GM21381 (cell line): ENCODE data around the gene AGAP3.
A peak's percentile ranks its signal among the peaks of the same experiment; 100 is the strongest.

ENCODE experiments used
- ATAC-seq: cut with Tn5 transposase; IDR thresholded peaks from one replicate; pipeline ENCODE4 v1.9.1; 2021; ENCODE audit warnings: mild to moderate bottlenecking, moderate library complexity; ENCODE audit not compliant: unreplicated experiment

AGAP3 gene

GRCh38 chr7:151087245-151088018 lies 1.2 kb downstream of the AGAP3 start:
- peak; percentile 19 for ATAC-seq

GRCh38 chr7:151088019-151088855 lies 2.0 kb downstream of the AGAP3 start:
- no peak for ATAC-seq

- ATAC-seq: no peak
These were observed 2.8 kb downstream of the AGAP3 start for GRCh38 chr7:151088856-151089699.

DNA sequence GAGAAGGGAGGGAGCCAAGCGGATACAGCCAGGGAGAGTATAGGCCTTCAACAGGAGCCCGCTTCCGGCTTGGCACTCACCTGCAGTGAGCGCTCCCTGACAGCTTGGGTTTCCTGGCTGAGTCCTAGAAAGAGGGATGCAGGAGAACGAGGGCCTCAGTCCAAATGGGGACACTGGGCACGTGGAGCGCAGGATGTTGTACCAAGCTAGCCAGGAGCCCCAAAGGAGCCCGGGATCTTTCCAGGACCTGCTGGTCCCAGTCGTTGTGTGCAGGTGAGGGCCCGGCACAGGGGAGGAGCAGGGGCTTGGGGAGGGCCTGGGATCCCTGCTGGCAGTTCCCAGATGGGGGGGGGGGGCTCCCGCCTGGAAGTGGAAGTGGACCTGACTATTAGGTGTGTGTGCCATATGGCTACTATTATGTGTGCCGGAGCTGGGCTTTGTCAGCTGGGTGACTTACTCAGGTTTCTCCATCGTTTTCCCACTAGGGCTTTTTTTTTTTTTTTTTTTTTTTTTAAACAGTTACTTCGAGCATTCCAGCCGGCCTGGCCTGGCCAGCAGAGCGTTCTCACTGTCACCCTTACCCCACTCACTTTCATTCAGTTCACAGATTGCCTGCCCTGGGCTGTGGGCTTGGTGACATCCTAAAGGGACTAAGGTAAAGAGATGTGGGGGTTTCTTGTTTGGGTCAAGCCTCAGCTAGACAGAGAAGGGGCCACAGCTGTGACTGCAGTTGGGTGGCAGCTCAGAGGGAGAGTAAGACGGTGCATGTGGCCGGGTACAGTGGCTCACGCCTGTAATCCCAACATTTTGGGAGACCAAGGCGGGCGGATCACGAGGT lies 3.8 kb downstream of the AGAP3 start:
- no peak for ATAC-seq

- no peak for ATAC-seq
These were observed 4.7 kb downstream of the AGAP3 start for GRCh38 chr7:151091003-151091402.

GRCh38 chr7:151091431-151091830 lies 5.2 kb downstream of the AGAP3 start:
- ATAC-seq: no peak

- no peak for ATAC-seq
These were observed 5.7 kb downstream of the AGAP3 start for GRCh38 chr7:151091988-151092387.

- no peak for ATAC-seq
These were observed 7.5 kb downstream of the AGAP3 start for GRCh38 chr7:151093748-151094147.

DNA sequence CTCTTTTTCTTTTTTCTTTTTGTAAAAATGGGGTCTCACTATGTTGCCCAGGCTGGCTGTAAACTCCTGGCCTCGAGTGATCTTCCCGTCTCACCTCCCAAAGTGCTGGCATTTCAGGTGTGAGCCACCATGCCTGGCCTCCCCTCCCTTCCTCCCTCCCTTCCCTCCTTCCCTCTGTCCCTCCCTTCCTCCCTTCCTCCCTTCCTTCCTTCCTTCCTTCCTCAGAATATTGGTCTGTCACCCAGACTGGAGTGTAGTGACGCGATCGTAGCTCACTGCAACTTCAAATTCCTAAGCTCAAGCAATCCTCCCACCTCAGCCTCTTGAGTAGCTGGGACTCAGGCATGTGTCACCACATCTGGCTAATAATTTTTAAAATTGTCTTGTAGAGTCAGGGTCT lies 8.4 kb downstream of the AGAP3 start:
- ATAC-seq: no peak

- no peak for ATAC-seq
These were observed 9.0 kb downstream of the AGAP3 start for GRCh38 chr7:151095123-151095797.

DNA sequence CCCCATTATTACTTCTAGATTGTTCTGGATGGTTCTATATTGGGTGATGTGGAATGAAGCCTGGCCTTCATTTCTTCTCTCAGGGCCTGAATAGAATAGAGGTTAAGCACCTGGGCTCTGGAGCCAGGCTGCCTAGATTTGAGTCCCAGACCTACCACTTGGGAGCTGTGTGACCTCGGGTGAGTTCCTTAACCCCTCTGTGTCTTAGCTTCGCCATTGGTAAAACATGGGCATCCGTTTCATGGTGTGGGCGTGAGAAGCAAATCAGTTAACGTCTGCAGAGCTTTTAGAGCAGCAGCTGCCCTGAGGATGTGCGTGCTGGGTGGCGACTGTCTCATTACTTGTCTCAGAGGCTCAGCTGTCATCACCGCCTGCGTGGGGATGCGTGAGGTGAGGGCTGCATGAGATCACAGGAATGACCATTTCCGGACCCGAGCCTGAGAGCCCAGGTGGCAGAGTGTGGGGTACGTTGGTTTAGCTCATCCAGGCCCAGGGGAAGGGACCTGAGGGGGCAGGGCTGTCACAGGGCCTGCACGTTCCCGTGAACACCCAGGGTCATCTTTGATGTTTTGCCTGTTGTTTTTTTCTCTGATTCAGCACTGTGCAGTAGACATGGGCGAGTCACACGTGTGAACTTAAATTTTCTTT lies 9.7 kb downstream of the AGAP3 start:
- no peak for ATAC-seq

DNA sequence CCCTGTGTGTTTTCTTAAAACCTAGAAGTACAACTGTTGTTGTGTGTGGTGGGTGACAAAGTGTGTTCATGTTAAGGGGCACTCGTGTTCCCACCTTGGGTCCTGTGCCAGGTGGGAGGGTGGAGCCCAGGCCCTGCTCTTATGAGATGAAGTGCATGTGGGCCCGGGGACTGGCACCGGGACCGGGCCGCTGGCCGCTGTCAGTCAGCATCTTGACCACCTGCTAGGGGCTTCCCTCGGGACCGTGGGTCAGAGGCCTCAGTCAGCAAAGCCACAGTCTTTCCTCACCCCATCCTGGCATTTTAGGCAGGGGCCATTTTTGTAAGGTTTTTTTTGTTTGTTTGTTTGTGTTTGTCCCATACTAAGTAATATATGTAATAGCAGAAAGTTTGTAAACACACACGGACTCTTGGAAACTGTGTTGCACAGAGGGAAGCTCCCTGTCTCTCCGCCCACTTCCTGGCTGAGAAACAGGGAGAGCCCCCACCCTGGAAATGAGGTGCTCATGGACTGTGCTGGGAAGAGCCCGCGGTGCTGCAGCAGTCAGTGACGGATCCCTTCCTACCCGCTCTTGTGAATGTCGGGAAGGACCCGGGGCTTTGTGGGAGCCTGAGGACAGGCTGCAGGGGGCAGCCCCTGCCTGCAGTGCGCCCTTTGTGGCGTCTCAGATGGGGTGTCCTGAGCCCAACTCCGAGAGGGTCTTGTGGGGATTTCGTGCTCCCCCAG lies 13.4 kb downstream of the AGAP3 start:
- no peak for ATAC-seq

DNA sequence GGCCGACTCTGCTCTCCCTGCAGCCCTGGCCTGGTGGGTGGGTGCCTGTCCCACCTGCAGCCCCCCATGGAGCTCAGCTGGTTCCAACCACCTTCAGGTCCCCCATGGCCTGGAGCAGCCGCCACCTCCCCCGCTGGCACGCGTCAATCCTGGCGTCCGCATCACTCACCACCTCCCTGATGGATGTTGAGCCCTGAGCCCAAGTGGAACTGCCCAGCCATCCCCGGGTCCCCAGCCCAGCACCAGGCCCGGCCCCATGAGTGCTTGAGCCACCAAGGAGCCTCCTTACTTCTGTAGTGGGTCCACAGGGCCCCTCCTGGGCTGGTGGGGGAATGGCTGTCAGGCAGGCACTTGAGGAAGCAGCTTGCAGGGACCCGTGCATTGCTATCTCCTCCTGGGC lies 14.6 kb downstream of the AGAP3 start:
- no peak for ATAC-seq

DNA sequence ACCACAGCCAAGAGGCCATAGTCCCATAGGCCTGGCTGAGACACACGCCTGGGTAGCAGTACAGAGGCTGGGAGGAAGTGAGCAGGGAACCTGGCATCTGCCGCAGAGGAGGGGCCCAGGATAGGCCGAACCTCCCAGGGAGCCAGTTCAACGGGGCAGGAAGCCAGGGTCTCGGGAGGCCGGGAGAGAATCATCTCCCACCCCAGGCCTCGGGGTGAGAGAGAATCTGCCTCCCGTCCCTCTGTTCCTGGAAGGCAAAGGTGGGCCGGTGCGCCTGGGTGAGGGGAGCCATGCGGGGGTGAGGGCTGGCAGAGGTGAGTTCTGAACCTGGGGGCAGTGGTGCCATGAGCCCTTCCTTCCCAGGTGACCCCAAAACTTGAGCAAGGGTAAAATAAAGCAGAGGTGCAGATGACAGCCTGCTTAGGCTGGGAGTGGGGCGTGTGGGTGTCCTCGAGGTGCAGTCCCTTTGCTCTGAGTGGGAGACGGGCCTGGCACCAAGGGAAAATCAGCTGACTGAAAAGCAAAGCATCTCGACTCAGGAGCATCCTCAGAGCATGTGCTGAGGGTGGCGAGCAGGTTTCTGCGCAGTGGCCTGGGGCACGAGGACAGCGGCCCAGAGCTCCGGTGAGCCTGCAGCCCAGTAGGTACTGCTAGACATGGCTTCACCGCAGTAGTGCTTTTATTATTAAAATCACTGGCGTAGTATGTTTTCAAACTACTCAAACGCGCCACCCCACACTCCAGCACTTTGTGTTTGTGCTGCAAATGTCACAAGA lies 15.5 kb downstream of the AGAP3 start:
- ATAC-seq: no peak

GRCh38 chr7:151102991-151103390 lies 16.7 kb downstream of the AGAP3 start:
- ATAC-seq: no peak

- no peak for ATAC-seq
These were observed 17.7 kb downstream of the AGAP3 start for GRCh38 chr7:151103973-151104372.

GRCh38 chr7:151104411-151105235 lies 18.3 kb downstream of the AGAP3 start:
- ATAC-seq: no peak
